ENCODE data around the gene ACACA.
"Not testable (repeated sequence)": the region's sequence is repeated elsewhere in the genome, so short reads cannot be mapped to it uniquely, and the experiment has no call there.

ACACA gene

GRCh38 chr17:37176723-37177122, 229.9 kb downstream of the ACACA start:
- no peak for DNase-seq (ENCODE audit: low read depth)

- DNase-seq (ENCODE audit: low read depth) = no peak
These were observed 232.4 kb downstream of the ACACA start for GRCh38 chr17:37174205-37174604.

- no peak for DNase-seq (ENCODE audit: low read depth)
These were observed 235.7 kb downstream of the ACACA start for GRCh38 chr17:37170881-37171425.

GRCh38 chr17:37168731-37169353, 237.8 kb downstream of the ACACA start:
- DNase-seq (ENCODE audit: low read depth) = no peak

- DNase-seq (ENCODE audit: low read depth) = no peak
These were observed 238.9 kb downstream of the ACACA start for GRCh38 chr17:37167756-37168155.

GRCh38 chr17:37164057-37164456, 242.6 kb downstream of the ACACA start:
- no peak for DNase-seq (ENCODE audit: low read depth)

- no peak for DNase-seq (ENCODE audit: low read depth)
These were observed 243.8 kb downstream of the ACACA start for GRCh38 chr17:37162800-37163199.

- no peak for DNase-seq (ENCODE audit: low read depth)
These were observed 245.7 kb downstream of the ACACA start for GRCh38 chr17:37160944-37161343.

GRCh38 chr17:37158290-37158689, 248.3 kb downstream of the ACACA start:
- DNase-seq (ENCODE audit: low read depth) = no peak

GRCh38 chr17:37148156-37148555, 258.5 kb downstream of the ACACA start:
- no peak for DNase-seq (ENCODE audit: low read depth)

GRCh38 chr17:37147301-37147812, 259.3 kb downstream of the ACACA start:
- no peak for DNase-seq (ENCODE audit: low read depth)

- no peak for DNase-seq (ENCODE audit: low read depth)
These were observed 260.3 kb downstream of the ACACA start for GRCh38 chr17:37146086-37147064.

- no peak for DNase-seq (ENCODE audit: low read depth)
These were observed 262.4 kb downstream of the ACACA start for GRCh38 chr17:37144075-37144701.

GRCh38 chr17:37143558-37143957, 263.1 kb downstream of the ACACA start:
- not testable (repeated sequence) for DNase-seq (ENCODE audit: low read depth)

GRCh38 chr17:37142294-37142896, 264.2 kb downstream of the ACACA start:
- DNase-seq (ENCODE audit: low read depth) = no peak

GRCh38 chr17:37138571-37139120, 268.0 kb downstream of the ACACA start:
- DNase-seq (ENCODE audit: low read depth) = no peak

- no peak for DNase-seq (ENCODE audit: low read depth)
These were observed 268.6 kb downstream of the ACACA start for GRCh38 chr17:37137906-37138514.

GRCh38 chr17:37137070-37137610, 269.5 kb downstream of the ACACA start:
- DNase-seq (ENCODE audit: low read depth) = no peak

- DNase-seq (ENCODE audit: low read depth) = no peak
These were observed 271.1 kb downstream of the ACACA start for GRCh38 chr17:37135576-37135975.

- DNase-seq (ENCODE audit: low read depth) = no peak
These were observed 272.6 kb downstream of the ACACA start for GRCh38 chr17:37134050-37134449.

- DNase-seq (ENCODE audit: low read depth) = no peak
These were observed 273.5 kb downstream of the ACACA start for GRCh38 chr17:37133136-37133535.

All from T-helper 22 cell (primary cell).